ENCODE measurements around the gene DACH2.

The DACH2 gene

DNA sequence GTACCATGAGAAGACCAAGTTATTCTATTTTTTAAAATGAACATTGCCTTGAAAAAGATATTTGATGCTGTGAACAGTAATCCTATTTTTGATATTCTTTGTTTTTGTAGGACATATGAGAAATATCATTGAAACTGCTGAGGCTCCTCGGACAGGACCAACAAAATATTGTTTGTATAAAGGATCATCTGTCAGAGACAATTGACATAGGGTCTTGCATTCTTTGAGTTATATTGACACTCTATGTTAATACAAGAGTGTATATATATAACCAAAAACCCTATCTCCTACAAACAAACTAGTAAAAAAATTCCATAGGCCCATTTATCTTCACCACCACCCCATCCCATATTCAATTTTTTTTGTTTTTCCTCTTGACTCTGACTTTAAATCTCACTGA lies 222.7 kb downstream of the DACH2 start:
- Mint-ChIP-seq H3K9me3 (no peaks in the 10 kb centered on the region), H3K4me3 (no peak overlapping the region), H3K4me1 (no peaks in the 10 kb centered on the region), H3K27ac (no peak overlapping the region), H3K36me3 (no peaks in the 10 kb centered on the region), H3K27me3 (no peaks in the 10 kb centered on the region)
- DNase-seq (ENCODE audit: low spot score in 2 of 2): no peak
- no peak for ATAC-seq (ENCODE audit: low read depth)

- no peaks in the 10 kb centered on the region for H3K27me3 Mint-ChIP-seq
- no peak overlapping the region for H3K4me3 Mint-ChIP-seq
Measured at GRCh38 chrX:86379209-86379608, 231.0 kb downstream of the DACH2 start.

GRCh38 chrX:86383681-86384540 lies 235.7 kb downstream of the DACH2 start:
- no peak overlapping the region for H3K27ac Mint-ChIP-seq
- ATAC-seq (ENCODE audit: low read depth): no peak
- no peaks in the 10 kb centered on the region for H3K27me3 Mint-ChIP-seq
- no peaks in the 10 kb centered on the region for H3K36me3 Mint-ChIP-seq
- H3K9me3 Mint-ChIP-seq: no peaks in the 10 kb centered on the region
- H3K4me1 Mint-ChIP-seq: no peaks in the 10 kb centered on the region
- H3K4me3 Mint-ChIP-seq: no peak overlapping the region
- no peak for DNase-seq (ENCODE audit: low spot score in 2 of 2)

More at GRCh38 chrX:86379209-86379608, 231.0 kb downstream of the DACH2 start:
- no peak for DNase-seq (ENCODE audit: low spot score in 2 of 2)
- Mint-ChIP-seq H3K36me3 (no peaks in the 10 kb centered on the region), H3K4me1 (no peaks in the 10 kb centered on the region), H3K9me3 (no peaks in the 10 kb centered on the region), H3K27ac (no peak overlapping the region)
- ATAC-seq (ENCODE audit: low read depth): no peak

DNA sequence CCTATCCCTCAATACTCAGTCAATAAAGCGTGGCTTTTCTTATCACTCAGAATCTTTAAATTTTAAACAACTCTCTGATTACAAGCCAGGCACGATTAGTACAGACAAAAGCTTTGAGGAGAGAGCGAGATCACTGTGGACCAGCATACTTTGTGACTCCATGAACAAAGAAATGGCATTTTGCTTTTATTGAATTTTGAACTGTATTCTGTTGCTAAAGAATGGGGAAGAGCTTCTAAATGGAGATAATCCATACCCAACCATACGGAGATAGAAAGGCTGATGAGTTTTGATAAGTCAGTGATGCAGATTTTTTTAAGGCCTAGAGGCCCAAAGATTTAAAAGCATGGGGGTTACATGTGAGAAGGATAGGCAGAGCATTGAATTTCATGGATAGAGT lies 259.1 kb downstream of the DACH2 start:
- ATAC-seq (ENCODE audit: low read depth): no peak
- peaks cover 1% of the 10 kb centered on the region for H3K9me3 Mint-ChIP-seq

GRCh38 chrX:86421771-86422170 lies 273.5 kb downstream of the DACH2 start:
- Mint-ChIP-seq H3K27me3 (no peaks in the 10 kb centered on the region), H3K36me3 (no peaks in the 10 kb centered on the region), H3K9me3 (no peaks in the 10 kb centered on the region), H3K4me1 (no peaks in the 10 kb centered on the region), H3K4me3 (no peak overlapping the region), H3K27ac (no peak overlapping the region)
- no peak for ATAC-seq (ENCODE audit: low read depth)
- no peak for DNase-seq (ENCODE audit: low spot score in 2 of 2)

More for the DNA sequence above, 259.1 kb downstream of the DACH2 start:
- Mint-ChIP-seq H3K27me3 (no peaks in the 10 kb centered on the region), H3K4me1 (no peaks in the 10 kb centered on the region), H3K27ac (no peak overlapping the region), H3K36me3 (no peaks in the 10 kb centered on the region), H3K4me3 (no peak overlapping the region)
- DNase-seq (ENCODE audit: low spot score in 2 of 2): no peak

- H3K27me3 Mint-ChIP-seq: no peaks in the 10 kb centered on the region
- no peak for ATAC-seq (ENCODE audit: low read depth)
Measured at GRCh38 chrX:86436116-86436515, 287.9 kb downstream of the DACH2 start.

DNA sequence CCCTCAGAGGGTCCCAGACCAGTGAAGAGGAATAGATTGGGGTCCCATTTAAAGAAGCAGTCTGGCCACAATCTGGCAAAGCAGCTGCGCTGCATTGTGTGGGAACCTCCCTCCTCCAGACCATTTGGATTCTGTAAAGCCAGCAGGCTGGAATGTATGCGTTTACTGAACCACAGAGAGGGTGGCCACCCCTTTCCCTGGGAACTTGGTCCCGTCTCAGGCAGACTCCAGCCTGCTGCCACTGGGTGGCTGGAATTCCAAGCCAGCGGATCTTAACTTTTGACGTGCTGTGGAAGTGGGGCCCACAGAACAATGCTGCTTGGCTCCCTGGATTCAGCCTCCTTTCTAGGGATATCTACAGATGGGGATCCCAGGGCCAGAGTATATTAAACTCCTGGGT lies 307.2 kb downstream of the DACH2 start:
- Mint-ChIP-seq H3K4me1 (no peaks in the 10 kb centered on the region), H3K27ac (no peak overlapping the region), H3K9me3 (peaks cover 2% of the 10 kb centered on the region), H3K4me3 (no peak overlapping the region), H3K36me3 (no peaks in the 10 kb centered on the region), H3K27me3 (no peaks in the 10 kb centered on the region)
- DNase-seq (ENCODE audit: low spot score in 2 of 2): no peak
- no peak for ATAC-seq (ENCODE audit: low read depth)

More at GRCh38 chrX:86436116-86436515, 287.9 kb downstream of the DACH2 start:
- Mint-ChIP-seq H3K27ac (no peak overlapping the region), H3K9me3 (peaks cover 4% of the 10 kb centered on the region), H3K36me3 (no peaks in the 10 kb centered on the region), H3K4me3 (no peak overlapping the region), H3K4me1 (no peaks in the 10 kb centered on the region)
- DNase-seq (ENCODE audit: low spot score in 2 of 2): no peak

- DNase-seq (ENCODE audit: low spot score in 2 of 2): no peak
- no peak overlapping the region for H3K27ac Mint-ChIP-seq
- no peaks in the 10 kb centered on the region for H3K9me3 Mint-ChIP-seq
- no peak for ATAC-seq (ENCODE audit: low read depth)
- H3K27me3 Mint-ChIP-seq: no peaks in the 10 kb centered on the region
- no peak overlapping the region for H3K4me3 Mint-ChIP-seq
- no peaks in the 10 kb centered on the region for H3K36me3 Mint-ChIP-seq
- H3K4me1 Mint-ChIP-seq: no peaks in the 10 kb centered on the region
Measured at GRCh38 chrX:86460760-86461159, 312.5 kb downstream of the DACH2 start.

DNA sequence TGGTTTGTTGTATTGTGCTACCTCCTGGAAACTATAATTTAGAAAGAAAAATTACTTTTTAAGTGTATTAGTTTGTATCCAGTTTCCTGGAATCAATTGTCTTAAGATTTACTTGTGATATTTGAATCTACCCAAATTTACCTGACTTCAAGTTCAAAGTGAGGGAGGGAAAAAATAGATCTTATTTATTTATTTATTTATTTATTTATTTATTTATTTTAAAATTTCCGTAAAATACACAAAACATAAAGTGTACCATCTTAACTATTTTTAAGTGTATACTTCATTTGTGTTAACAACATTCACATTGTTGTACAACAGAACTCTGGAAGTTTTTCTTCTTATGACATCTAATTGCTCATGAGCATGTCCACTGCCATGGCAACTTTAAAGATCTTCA lies 356.0 kb downstream of the DACH2 start:
- Mint-ChIP-seq H3K36me3 (no peaks in the 10 kb centered on the region), H3K4me1 (no peaks in the 10 kb centered on the region), H3K27me3 (no peaks in the 10 kb centered on the region), H3K27ac (no peak overlapping the region), H3K9me3 (peaks cover 1% of the 10 kb centered on the region), H3K4me3 (no peak overlapping the region)
- DNase-seq (ENCODE audit: low spot score in 2 of 2) (no peak), ATAC-seq (ENCODE audit: low read depth) (no peak)

GRCh38 chrX:86507331-86507730 lies 359.1 kb downstream of the DACH2 start:
- H3K27me3 Mint-ChIP-seq: no peaks in the 10 kb centered on the region
- no peak overlapping the region for H3K27ac Mint-ChIP-seq
- ATAC-seq (ENCODE audit: low read depth): no peak
- no peaks in the 10 kb centered on the region for H3K36me3 Mint-ChIP-seq
- no peaks in the 10 kb centered on the region for H3K4me1 Mint-ChIP-seq
- H3K4me3 Mint-ChIP-seq: no peak overlapping the region
- H3K9me3 Mint-ChIP-seq: no peaks in the 10 kb centered on the region
- no peak for DNase-seq (ENCODE audit: low spot score in 2 of 2)

- H3K27ac Mint-ChIP-seq: no peak overlapping the region
- H3K36me3 Mint-ChIP-seq: no peaks in the 10 kb centered on the region
- no peaks in the 10 kb centered on the region for H3K27me3 Mint-ChIP-seq
- H3K4me3 Mint-ChIP-seq: no peak overlapping the region
- DNase-seq (ENCODE audit: low spot score in 2 of 2) (no peak), ATAC-seq (ENCODE audit: low read depth) (no peak)
- peaks cover 2% of the 10 kb centered on the region for H3K9me3 Mint-ChIP-seq
- no peaks in the 10 kb centered on the region for H3K4me1 Mint-ChIP-seq
Measured at GRCh38 chrX:86579777-86580176, 431.5 kb downstream of the DACH2 start.

- H3K4me3 Mint-ChIP-seq: no peak overlapping the region
- no peaks in the 10 kb centered on the region for H3K27me3 Mint-ChIP-seq
- H3K9me3 Mint-ChIP-seq: peaks cover 5% of the 10 kb centered on the region
- ATAC-seq (ENCODE audit: low read depth) (no peak), DNase-seq (ENCODE audit: low spot score in 2 of 2) (no peak)
- no peaks in the 10 kb centered on the region for H3K36me3 Mint-ChIP-seq
- H3K4me1 Mint-ChIP-seq: peaks cover 2% of the 10 kb centered on the region
- no peak overlapping the region for H3K27ac Mint-ChIP-seq
Measured at GRCh38 chrX:86604607-86605006, 456.4 kb downstream of the DACH2 start.

GRCh38 chrX:86696951-86697350 lies 548.7 kb downstream of the DACH2 start:
- H3K36me3 Mint-ChIP-seq: no peaks in the 10 kb centered on the region
- no peak overlapping the region for H3K27ac Mint-ChIP-seq
- H3K4me1 Mint-ChIP-seq: no peaks in the 10 kb centered on the region
- DNase-seq (ENCODE audit: low spot score in 2 of 2): no peak
- H3K4me3 Mint-ChIP-seq: no peak overlapping the region
- no peaks in the 10 kb centered on the region for H3K27me3 Mint-ChIP-seq
- no peaks in the 10 kb centered on the region for H3K9me3 Mint-ChIP-seq
- no peak for ATAC-seq (ENCODE audit: low read depth)

DNA sequence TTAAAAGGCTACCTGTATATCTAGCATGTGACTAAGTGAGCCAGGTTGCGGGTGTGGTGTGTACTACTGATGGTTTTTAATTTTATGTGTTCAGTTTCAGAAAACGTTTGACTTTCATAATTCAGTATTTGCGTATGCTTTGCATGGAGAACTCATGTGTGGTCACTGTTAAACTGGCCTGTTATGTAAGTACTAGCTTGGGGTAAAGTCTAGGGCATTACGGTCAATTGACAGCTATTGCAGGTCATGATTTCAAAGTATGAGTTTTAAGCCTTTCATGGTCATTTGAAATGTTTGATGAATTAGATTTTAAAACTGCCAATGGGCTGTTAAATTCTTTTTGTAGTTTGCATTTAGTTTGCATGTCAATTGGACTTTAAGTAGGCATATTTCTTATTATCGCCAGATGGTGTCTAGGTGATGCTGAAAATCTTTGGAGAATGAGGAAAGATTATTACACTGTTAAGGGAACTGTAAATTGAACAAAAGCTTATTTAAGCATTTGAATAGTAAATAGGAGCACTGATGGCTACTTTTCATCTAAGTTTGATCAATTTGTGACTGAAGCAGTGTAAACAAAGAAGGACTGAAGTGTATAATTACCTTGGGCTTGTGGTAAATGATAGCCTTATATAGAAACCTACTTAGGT lies 563.4 kb downstream of the DACH2 start:
- Mint-ChIP-seq H3K27me3 (no peaks in the 10 kb centered on the region), H3K9me3 (no peaks in the 10 kb centered on the region), H3K4me3 (no peak overlapping the region), H3K27ac (no peak overlapping the region), H3K4me1 (no peaks in the 10 kb centered on the region), H3K36me3 (no peaks in the 10 kb centered on the region)
- ATAC-seq (ENCODE audit: low read depth): no peak
- no peak for DNase-seq (ENCODE audit: low spot score in 2 of 2)

GRCh38 chrX:86714441-86714840 lies 566.2 kb downstream of the DACH2 start:
- H3K27ac Mint-ChIP-seq: no peak overlapping the region
- no peaks in the 10 kb centered on the region for H3K36me3 Mint-ChIP-seq
- ATAC-seq (ENCODE audit: low read depth): no peak
- no peak overlapping the region for H3K4me3 Mint-ChIP-seq
- DNase-seq (ENCODE audit: low spot score in 2 of 2): no peak
- H3K27me3 Mint-ChIP-seq: no peaks in the 10 kb centered on the region
- no peaks in the 10 kb centered on the region for H3K9me3 Mint-ChIP-seq
- no peaks in the 10 kb centered on the region for H3K4me1 Mint-ChIP-seq
